ENCODE results near the gene ASIC5. TPM values are rescaled to one million over a fixed set of nuclear protein-coding genes. Genes with fewer than 3 reads are reported as not detected.

Gene ASIC5
- not detected in 2 replicates for total RNA-seq (ENCODE audit: low replicate concordance)

GRCh38 chr4:155866177-155866576, at the start of gene ASIC5:
ASIC5 (minus strand) TSS chr4:155866277; CDS start chr4:155866226, 51 bp downstream.

GRCh38 chr4:155903453-155903852, 37.4 kb upstream of the ASIC5 start, which contains the start of gene TDO2:
TDO2 (plus strand) TSS chr4:155903696; CDS start chr4:155903759, 63 bp downstream.

Other genes with a start within 250 kb of the ASIC5 start
- 0.08 and 1.5 TPM in 2 replicates for gene GUCY1A1, start 199.4 kb downstream of the ASIC5 start, total RNA-seq (ENCODE audit: low replicate concordance)
- gene GUCY1B1, start 107.3 kb downstream of the ASIC5 start, total RNA-seq (ENCODE audit: low replicate concordance), result 0.38 and 5.1 TPM in 2 replicates
- gene TDO2, start 37.4 kb upstream of the ASIC5 start, total RNA-seq (ENCODE audit: low replicate concordance), result 0.82 TPM in 1 of 2 replicates, not detected in the other
- gene CTSO, start 87.6 kb upstream of the ASIC5 start, total RNA-seq (ENCODE audit: low replicate concordance), result 6.5 and 15.4 TPM in 2 replicates

Data from smooth muscle cell of the coronary artery (primary cell).